Activated naive CD4-positive, alpha-beta T cell treated with anti-CD3 and anti-CD28 coated beads, Interleukin-2, amount 50 U/mL, for 16 hours (primary cell): ENCODE data around the gene FNBP1L.
"Not testable (repeated sequence)": the region's sequence is repeated elsewhere in the genome, so short reads cannot be mapped to it uniquely, and the experiment has no call there.

Source experiments
- DNase-seq: peaks from one replicate; pipeline ENCODE4 v3.0.0-alpha.2; 2020

FNBP1L gene

GRCh38 chr1:93446837-93447451 is 974 bp upstream of the FNBP1L start:
- DNase-seq = no peak

- no peak for DNase-seq
These were observed 519 bp downstream of the FNBP1L start for GRCh38 chr1:93448292-93448982.

GRCh38 chr1:93448983-93449804 is 1.3 kb downstream of the FNBP1L start:
- DNase-seq = no peak

- DNase-seq = no peak
These were observed 2.4 kb downstream of the FNBP1L start for GRCh38 chr1:93450321-93450720.

- DNase-seq = no peak
These were observed 6.0 kb downstream of the FNBP1L start for GRCh38 chr1:93453911-93454310.

- DNase-seq = no peak
These were observed 11.2 kb downstream of the FNBP1L start for GRCh38 chr1:93459126-93459525.

GRCh38 chr1:93461236-93461635 is 13.3 kb downstream of the FNBP1L start:
- no peak for DNase-seq

- no peak for DNase-seq
These were observed 16.0 kb downstream of the FNBP1L start for GRCh38 chr1:93463960-93464359.

- DNase-seq = not testable (repeated sequence)
These were observed 17.6 kb downstream of the FNBP1L start for GRCh38 chr1:93465371-93466082.

GRCh38 chr1:93467606-93468005 is 19.7 kb downstream of the FNBP1L start:
- DNase-seq = no peak

- DNase-seq = no peak
These were observed 20.7 kb downstream of the FNBP1L start for GRCh38 chr1:93468662-93469061.

GRCh38 chr1:93469223-93469622 is 21.3 kb downstream of the FNBP1L start:
- not testable (repeated sequence) for DNase-seq

GRCh38 chr1:93471284-93471683 is 23.4 kb downstream of the FNBP1L start:
- no peak for DNase-seq

GRCh38 chr1:93471911-93472310 is 24.0 kb downstream of the FNBP1L start:
- no peak for DNase-seq

GRCh38 chr1:93474321-93474720 is 26.4 kb downstream of the FNBP1L start:
- DNase-seq = no peak

GRCh38 chr1:93475681-93476080 is 27.8 kb downstream of the FNBP1L start:
- DNase-seq = no peak

- DNase-seq = not testable (repeated sequence)
These were observed 31.3 kb downstream of the FNBP1L start for GRCh38 chr1:93479133-93479745.

- DNase-seq = not testable (repeated sequence)
These were observed 34.0 kb downstream of the FNBP1L start for GRCh38 chr1:93481899-93482298.

GRCh38 chr1:93483200-93483599 is 35.3 kb downstream of the FNBP1L start:
- no peak for DNase-seq

GRCh38 chr1:93483606-93484005 is 35.7 kb downstream of the FNBP1L start:
- no peak for DNase-seq

GRCh38 chr1:93488207-93488606 is 40.3 kb downstream of the FNBP1L start:
- no peak for DNase-seq

GRCh38 chr1:93489756-93490155 is 41.8 kb downstream of the FNBP1L start:
- DNase-seq = no peak

- DNase-seq = no peak
These were observed 42.4 kb downstream of the FNBP1L start for GRCh38 chr1:93490357-93490756.
